ENCODE data around the gene CARMIL3.

GRCh38 chr14:24113379-24113800, 61.6 kb downstream of the CARMIL3 start:
- TF ChIP-seq CTCF (IDR thresholded peaks at IDR 0.05), result no peak
- no peak for TF ChIP-seq POLR2A (IDR thresholded peaks at IDR 0.05)

Data from thyroid gland (tissue), 4 donors.